Stimulated activated naive CD4-positive, alpha-beta T cell (primary cell): ENCODE data around the gene MEGF8.
A peak's percentile ranks its signal among the peaks of the same experiment; 100 is the strongest.

Experiments
- DNase-seq, 6 experiments: peaks; one replicate each; lab custom pipeline; 2025; lab: John Stamatoyannopoulos, UW

The MEGF8 gene

DNA sequence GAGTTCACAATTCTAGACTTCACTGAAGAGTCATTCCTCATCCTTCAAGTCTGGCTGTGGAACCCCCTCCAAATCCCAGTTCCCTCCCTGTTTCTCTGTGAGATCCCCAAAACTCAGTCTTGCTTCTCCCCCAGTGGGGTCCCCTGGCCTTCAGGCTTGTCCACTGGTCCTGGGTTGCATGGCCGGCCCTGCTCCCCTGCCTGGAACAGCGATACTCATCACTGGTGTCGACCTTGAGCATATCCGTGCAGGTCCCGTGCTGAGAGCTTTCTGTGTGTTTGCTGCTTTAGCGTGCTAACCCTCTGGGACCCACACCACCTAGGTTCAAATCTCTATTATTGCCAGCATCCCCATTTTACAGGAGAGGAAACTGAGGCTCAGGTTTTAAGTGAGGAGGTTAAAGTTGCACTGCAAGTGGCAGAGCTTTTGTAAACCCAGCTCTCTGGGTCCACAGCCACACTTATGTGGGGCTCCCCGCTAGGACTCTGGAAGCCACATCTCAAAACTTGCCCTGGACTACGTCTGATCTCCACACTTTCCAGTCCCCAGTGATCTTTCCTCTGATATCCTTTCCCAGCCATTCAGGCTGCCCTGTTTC is 86.2 kb downstream of the MEGF8 start:
- no peak for DNase-seq

GRCh38 chr19:42412227-42412626 is 86.8 kb downstream of the MEGF8 start:
- no peak for DNase-seq

- DNase-seq: no peak
These were observed 87.2 kb downstream of the MEGF8 start for GRCh38 chr19:42412661-42413076.

DNA sequence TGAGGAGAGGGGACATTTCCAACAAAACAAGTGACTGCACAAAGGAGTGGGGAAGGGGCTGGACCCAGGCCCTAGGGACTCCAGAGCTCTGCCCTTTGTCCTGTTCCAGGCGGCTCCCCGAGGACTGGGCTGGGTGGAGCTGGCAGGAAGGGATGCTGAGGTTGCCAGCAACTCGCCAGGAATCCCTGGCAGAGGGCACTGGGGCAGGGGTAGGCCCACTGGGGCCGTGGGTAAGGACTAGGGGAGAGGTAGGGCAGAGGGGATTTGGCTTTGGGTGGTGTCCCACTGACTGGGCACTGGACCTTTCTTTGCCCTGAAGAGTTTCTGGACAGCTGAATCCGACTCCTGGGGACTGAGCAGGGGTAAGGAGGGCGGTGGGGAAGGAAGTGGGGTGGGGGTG is 93.9 kb downstream of the MEGF8 start:
- DNase-seq: no peak

DNA sequence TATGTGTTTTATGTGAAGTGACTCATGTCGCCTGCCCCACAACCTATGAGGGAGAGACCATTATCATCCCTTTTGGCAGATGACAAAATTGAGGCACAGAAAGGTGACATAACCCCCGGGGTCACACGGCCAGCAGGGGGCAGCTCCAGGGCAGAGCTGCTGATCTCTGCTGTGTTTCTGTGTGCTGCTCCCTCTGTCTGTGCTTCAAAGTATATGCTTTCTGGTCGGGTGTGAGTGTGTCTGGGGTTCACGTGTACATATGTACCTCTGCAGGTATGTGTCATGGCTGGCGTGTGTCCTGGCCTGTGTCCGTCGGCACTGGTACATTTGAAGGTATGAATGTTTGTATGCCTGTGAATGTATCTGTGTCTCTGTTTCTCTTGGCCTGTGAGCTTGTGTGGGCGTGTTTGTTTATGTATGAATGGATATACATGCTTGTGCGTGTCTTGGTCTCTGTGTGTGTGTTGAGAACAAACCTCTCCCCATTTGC is 94.7 kb downstream of the MEGF8 start:
- DNase-seq: peak; percentile 47 to 71 (median 62)

DNA sequence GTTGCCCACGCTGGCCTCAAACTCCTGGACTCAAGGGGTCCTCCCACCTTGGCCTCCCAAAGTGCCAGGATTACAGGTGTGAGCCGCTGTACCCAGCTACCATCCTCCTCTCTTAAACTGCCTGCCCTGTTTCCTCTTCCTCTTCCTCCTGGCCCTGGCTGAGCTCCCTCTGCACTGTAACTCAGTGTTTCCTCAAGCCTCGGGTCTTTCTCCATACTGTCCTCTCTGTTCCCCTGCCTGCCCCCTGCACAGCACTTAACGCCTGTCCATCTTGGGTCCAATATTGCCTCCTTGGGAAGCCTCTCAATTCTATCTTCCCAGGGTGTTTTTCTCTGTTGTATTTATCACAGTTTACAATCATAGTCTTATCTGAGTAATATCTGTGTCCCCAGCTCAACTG is 95.7 kb downstream of the MEGF8 start:
- no peak for DNase-seq

- no peak for DNase-seq
These were observed 96.2 kb downstream of the MEGF8 start for GRCh38 chr19:42421591-42422031.

DNA sequence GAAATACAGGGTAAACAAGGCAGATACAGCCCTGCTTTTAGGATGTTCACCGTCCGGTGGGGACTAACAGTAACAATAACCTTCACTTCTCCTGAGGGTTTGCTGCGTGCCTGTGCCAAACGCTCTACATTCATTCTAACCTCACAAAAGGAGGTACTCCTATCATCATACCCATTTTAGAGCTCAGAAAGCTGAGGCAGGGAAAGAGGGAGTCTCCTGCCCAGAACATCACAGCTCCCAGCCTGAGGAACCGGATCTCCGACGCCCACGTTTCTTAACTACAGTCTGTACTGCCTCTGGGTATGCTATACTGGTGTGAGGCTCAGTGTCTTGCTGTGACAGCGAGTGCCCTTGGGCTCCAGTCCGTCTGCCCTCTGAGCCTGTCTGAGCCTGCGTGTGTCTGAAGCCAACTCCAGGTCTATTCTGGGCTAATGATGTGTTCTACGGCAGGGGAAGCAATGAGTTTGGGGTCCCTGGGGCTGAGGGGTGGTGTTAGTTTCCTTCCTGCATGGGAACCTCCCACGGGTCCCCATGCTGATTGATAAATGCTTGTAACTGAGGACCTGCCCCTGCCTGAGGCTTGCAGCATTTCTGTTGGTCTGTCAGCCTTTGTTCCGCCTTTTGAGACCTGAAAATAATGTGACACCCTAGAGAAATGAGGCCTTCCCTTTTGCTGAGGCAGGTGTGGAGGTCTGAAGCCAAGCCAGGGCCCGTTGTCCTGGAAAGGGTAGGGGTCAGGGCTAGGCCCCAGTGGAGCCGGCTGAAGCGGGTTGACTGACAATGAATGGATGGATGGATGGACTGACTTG is 96.9 kb downstream of the MEGF8 start:
- no peak for DNase-seq

GRCh38 chr19:42422901-42423461 is 97.5 kb downstream of the MEGF8 start:
- peak; percentile 51 to 84 (median 70) for DNase-seq

GRCh38 chr19:42423462-42424344 is 98.3 kb downstream of the MEGF8 start:
- peak; percentile 86 to 96 (median 91) for DNase-seq

DNA sequence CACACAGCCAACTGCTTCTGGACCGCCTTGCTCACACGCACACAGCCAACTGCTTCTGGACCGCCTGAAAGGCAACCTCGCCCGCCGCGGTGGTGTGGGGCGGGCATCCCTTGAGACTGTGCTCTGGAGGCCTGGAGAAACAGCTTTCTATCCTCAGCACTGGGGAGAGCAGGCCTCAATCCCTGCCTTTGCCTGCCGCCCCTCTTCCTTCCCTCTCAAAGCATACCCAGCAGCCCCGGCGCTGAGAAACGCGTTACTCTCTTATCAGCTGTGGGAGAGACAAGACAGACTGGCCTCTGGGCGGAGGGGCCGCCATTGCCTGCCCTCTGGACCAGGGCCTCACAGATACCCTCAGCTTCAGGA is 98.9 kb downstream of the MEGF8 start:
- no peak for DNase-seq

DNA sequence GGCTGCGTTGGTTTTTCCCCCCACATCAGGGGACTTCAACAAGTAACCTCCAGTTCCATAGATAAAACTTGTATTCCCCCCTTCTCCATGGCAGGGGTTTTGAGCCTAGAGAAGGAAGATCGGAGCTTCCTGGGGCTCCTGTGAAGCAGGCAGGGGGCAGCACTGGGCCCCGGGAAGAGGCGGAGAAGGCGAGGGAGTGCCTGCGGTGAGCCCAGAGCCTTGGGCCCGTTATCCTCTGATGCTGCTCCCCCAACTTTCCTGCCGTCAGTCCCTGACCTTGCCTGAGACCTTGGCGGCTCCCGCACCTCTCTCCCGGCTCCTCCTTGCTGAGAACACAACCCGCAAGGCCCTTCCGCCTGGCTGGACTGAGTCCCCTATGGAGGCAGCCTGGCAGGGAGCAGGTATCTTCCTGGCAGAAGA is 99.3 kb downstream of the MEGF8 start:
- no peak for DNase-seq

DNA sequence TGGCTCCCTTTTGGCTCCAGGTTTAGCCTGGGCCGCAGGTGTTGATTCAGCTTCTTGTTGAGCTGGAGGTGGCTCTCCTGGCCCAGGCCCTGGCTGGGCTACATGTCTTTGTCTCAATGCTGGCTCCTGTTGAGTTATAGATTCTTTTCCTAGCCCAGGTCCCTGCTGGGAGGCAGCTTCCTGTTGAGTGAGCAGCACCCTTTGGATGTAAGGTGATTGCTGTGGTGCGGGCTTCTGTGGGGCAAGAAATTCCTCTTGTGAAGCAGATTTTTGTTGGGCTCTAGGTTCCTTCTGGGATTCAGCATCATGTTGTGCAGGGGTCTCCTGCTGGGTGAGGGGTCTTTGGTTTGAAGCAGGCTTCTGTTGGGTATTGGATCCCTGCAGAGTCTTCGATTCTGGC is 101.2 kb downstream of the MEGF8 start:
- no peak for DNase-seq

GRCh38 chr19:42427313-42427712 is 101.9 kb downstream of the MEGF8 start, which contains the start of gene LIPE:
LIPE (minus strand) TSS chr19:42427388; CDS start chr19:42427149, 239 bp downstream.
- DNase-seq: no peak
